Thyroid gland (tissue), 4 donors: ENCODE data around the gene NQO2. TPM values are rescaled to one million over a fixed set of nuclear protein-coding genes. Genes with fewer than 3 reads are reported as not detected.
"Not testable (repeated sequence)": the region's sequence is repeated elsewhere in the genome, so short reads cannot be mapped to it uniquely, and the experiment has no call there.

ENCODE experiments used
- DNase-seq, 2 donors: peaks; one replicate each; pipeline ENCODE4 v3.0.0-alpha.2; 2019
- H3K27ac ChIP-seq, 3 donors: fragments of 200-600 bp; sonication (generic); 1 replicate in 2 of 3; 2 replicates in 1 of 3; pipeline ENCODE4 v1.5.1; 2016 to 2019; ENCODE audit warnings: mild to moderate bottlenecking in 1 of 3, moderate library complexity in 1 of 3
- H3K27me3 ChIP-seq: fragments of 200-600 bp; sonication (generic); one replicate; pipeline ENCODE4 v1.5.1; 2019
- H3K36me3 ChIP-seq, 2 donors: fragments of 200-600 bp; sonication (generic); one replicate each; pipeline ENCODE4 v1.5.1; 2016 to 2019
- H3K4me1 ChIP-seq, 2 donors: fragments of 200-600 bp; sonication (generic); one replicate each; pipeline ENCODE4 v1.5.1; 2017 to 2019
- H3K4me3 ChIP-seq, 3 donors: fragments of 200-600 bp; sonication (generic); replicated peaks in 1 of 3; 1 replicate in 2 of 3; 2 replicates in 1 of 3; pipeline ENCODE4 v1.5.1; 2016; ENCODE audit warnings: mild to moderate bottlenecking in 1 of 3
- H3K9me3 ChIP-seq: fragments of 200-600 bp; sonication (generic); one replicate; pipeline ENCODE4 v1.5.1; 2017
- POLR2A ChIP-seq, 2 donors: fragments of 450-650 bp; IDR thresholded peaks; one replicate each; pipeline ENCODE4 v1.6.1; 2017; ENCODE audit warnings: antibody characterized with exemption in 2 of 2, mild to moderate bottlenecking in 2 of 2, moderate library complexity in 1 of 2
- WGBS, 2 donors: methylation state at CpG; one replicate each; pipeline ENCODE4 v1.1.5; 2017; 5-methylcytosine and 5-hydroxymethylcytosine counted together
- intact Hi-C: fragments of 100-400 bp; cut with DNase I; formaldehyde crosslinking; loops from one replicate; pipeline ENCODE4 v1.15.1; 2023
- total RNA-seq, 4 donors: library from RNA; depleted of rRNA; stranded (reverse); fragments of >200 nt; gene quantifications; one replicate each; pipeline ENCODE4 v1.2.3, GENCODE V29; 2016
- TF ChIP-seq, protein P1 (sequence below), 6 experiments: fragments of 200-600 bp in 3 of 6; fragments of 450-650 bp in 3 of 6; sonication (generic) in 3 of 6; IDR thresholded peaks; one replicate each; pipeline ENCODE4 v1.5.1; 2016 to 2019; ENCODE audit warnings: antibody characterized with exemption in 6 of 6, mild to moderate bottlenecking in 2 of 6, inconsistent platforms in 1 of 6, moderate library complexity in 1 of 6

Gene NQO2
- total RNA-seq, 4 donors from 2014 or later: 20.7 to 43.0 (median 36.3) TPM

GRCh38 chr6:3041606-3042005, 41.9 kb downstream of the NQO2 start:
- H3K4me3 ChIP-seq: no peak overlapping the region
- no peaks in the 10 kb centered on the region for H3K9me3 ChIP-seq
- H3K27me3 ChIP-seq: no peaks in the 10 kb centered on the region
- intact Hi-C loops: no loop called here
- no peak for TF ChIP-seq POLR2A (IDR thresholded peaks at IDR 0.05)
- no peaks in the 10 kb centered on the region for H3K4me1 ChIP-seq
- no peak for DNase-seq
- 58 to 63% methylated on average over 2 of the region's 2 CpGs for WGBS, 2 donors
- H3K27ac ChIP-seq: no peak overlapping the region
- no peaks in the 10 kb centered on the region for H3K36me3 ChIP-seq

GRCh38 chr6:3045369-3045768, 45.7 kb downstream of the NQO2 start:
- H3K27ac ChIP-seq: no peak overlapping the region
- peak; percentile 75 to 76 for DNase-seq
- H3K27me3 ChIP-seq: no peaks in the 10 kb centered on the region
- 25 to 49% methylated on average over 5 of the region's 5 CpGs for WGBS, 2 donors
- H3K4me3 ChIP-seq: no peak overlapping the region
- intact Hi-C loops: no loop called here
- TF ChIP-seq, protein P1, sequence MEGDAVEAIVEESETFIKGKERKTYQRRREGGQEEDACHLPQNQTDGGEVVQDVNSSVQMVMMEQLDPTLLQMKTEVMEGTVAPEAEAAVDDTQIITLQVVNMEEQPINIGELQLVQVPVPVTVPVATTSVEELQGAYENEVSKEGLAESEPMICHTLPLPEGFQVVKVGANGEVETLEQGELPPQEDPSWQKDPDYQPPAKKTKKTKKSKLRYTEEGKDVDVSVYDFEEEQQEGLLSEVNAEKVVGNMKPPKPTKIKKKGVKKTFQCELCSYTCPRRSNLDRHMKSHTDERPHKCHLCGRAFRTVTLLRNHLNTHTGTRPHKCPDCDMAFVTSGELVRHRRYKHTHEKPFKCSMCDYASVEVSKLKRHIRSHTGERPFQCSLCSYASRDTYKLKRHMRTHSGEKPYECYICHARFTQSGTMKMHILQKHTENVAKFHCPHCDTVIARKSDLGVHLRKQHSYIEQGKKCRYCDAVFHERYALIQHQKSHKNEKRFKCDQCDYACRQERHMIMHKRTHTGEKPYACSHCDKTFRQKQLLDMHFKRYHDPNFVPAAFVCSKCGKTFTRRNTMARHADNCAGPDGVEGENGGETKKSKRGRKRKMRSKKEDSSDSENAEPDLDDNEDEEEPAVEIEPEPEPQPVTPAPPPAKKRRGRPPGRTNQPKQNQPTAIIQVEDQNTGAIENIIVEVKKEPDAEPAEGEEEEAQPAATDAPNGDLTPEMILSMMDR (IDR thresholded peaks at IDR 0.05): no peak
- TF ChIP-seq POLR2A (IDR thresholded peaks at IDR 0.05): no peak
- H3K36me3 ChIP-seq: no peaks in the 10 kb centered on the region
- no peaks in the 10 kb centered on the region for H3K9me3 ChIP-seq
- H3K4me1 ChIP-seq: no peaks in the 10 kb centered on the region

- Histone ChIP-seq H3K4me3 (no peak overlapping the region), H3K27me3 (no peaks in the 10 kb centered on the region), H3K4me1 (no peaks in the 10 kb centered on the region), H3K36me3 (no peaks in the 10 kb centered on the region), H3K27ac (no peak overlapping the region), H3K9me3 (no peaks in the 10 kb centered on the region)
- DNase-seq: no peak
- WGBS, 2 donors: 68 to 93% methylated on average over 1 of the region's 1 CpG
- intact Hi-C loops: no loop called here
- TF ChIP-seq POLR2A (IDR thresholded peaks at IDR 0.05): no peak
- TF ChIP-seq, protein P1 (IDR thresholded peaks at IDR 0.05): no peak
These were observed 46.1 kb downstream of the NQO2 start for GRCh38 chr6:3045777-3046176.

- no peaks in the 10 kb centered on the region for H3K4me1 ChIP-seq
- 87 to 91% methylated on average over 3 of the region's 3 CpGs for WGBS, 2 donors
- TF ChIP-seq, protein P1 (IDR thresholded peaks at IDR 0.05): no peak
- no peak for TF ChIP-seq POLR2A (IDR thresholded peaks at IDR 0.05)
- no peaks in the 10 kb centered on the region for H3K9me3 ChIP-seq
- no peak overlapping the region for H3K4me3 ChIP-seq
- H3K27me3 ChIP-seq: no peaks in the 10 kb centered on the region
- no peaks in the 10 kb centered on the region for H3K36me3 ChIP-seq
- H3K27ac ChIP-seq: no peak overlapping the region
- DNase-seq: no peak
- intact Hi-C loops: no loop called here
These were observed 46.6 kb downstream of the NQO2 start for GRCh38 chr6:3046295-3046694.

- H3K4me1 ChIP-seq, DNase-seq, H3K27me3 ChIP-seq, H3K9me3 ChIP-seq, H3K4me3 ChIP-seq, intact Hi-C loops, H3K27ac ChIP-seq, H3K36me3 ChIP-seq: not testable (repeated sequence)
- 89 to 96% methylated on average over 3 to 4 of the region's 4 CpGs for WGBS, 2 donors
These were observed 48.3 kb downstream of the NQO2 start for GRCh38 chr6:3048009-3048408.

DNA sequence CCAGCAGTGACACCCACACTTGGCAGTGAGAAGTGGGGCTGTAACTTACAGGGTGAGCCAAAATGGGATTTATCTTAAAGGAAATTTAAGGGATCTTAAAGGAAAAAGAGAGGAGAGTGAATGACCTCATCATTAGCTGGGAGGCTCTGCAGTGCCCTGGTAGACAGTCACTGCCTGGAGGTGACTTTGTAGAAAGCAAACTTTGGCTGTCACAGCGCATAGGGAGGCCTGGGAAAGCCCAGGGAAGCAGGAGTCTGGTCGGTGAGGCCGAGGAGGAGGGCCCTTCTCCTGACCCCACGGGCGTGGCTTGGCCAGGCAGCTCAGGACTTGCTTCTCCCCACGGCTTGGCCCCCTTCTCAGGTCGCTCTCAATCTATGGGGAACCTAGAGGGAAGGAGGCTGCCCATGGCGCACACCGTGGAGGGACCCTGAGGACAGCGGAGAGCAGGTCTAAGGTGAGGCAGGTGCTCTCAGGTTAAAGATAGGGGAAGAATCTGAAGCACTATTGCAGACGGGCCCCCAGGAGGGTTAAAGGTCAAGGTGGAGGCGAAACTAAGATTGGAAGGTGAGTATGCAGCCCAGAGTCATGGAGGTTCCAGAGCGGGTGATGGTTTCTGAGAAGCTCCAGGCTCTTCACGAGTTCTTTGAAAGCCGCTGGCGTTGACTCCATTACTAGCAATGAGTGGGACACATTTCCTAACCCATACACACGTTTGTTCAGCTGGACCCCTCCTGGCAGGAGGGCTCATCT, 53.0 kb downstream of the NQO2 start:
- Histone ChIP-seq H3K9me3 (no peaks in the 10 kb centered on the region), H3K4me3 (no peak overlapping the region), H3K27ac (no peak overlapping the region), H3K4me1 (peaks cover 0 to 15% of the 10 kb centered on the region in 2 donors), H3K36me3 (no peaks in the 10 kb centered on the region), H3K27me3 (no peaks in the 10 kb centered on the region)
- TF ChIP-seq, protein P1 (IDR thresholded peaks at IDR 0.05): no peak
- no peak for TF ChIP-seq POLR2A (IDR thresholded peaks at IDR 0.05)
- no peak for DNase-seq
- WGBS, 2 donors: 80 to 87% methylated on average over 17 of the region's 17 CpGs
- intact Hi-C loops: loop anchor here (5.0 to 10.0 kb wide), 2 partner anchors 55 to 208 kb away; partner anchors contain the start of genes NQO2 and SERPINB1
